H7 (cell line): ENCODE results near the gene ANKRA2. TPM values are rescaled to one million over a fixed set of nuclear protein-coding genes. Genes with fewer than 3 reads are reported as not detected.

Source experiments
- total RNA-seq: library from RNA; depleted of rRNA; stranded (reverse); fragments of >200 nt; shearing (Covaris generic); gene quantifications from 2 replicates; pipeline ENCODE4 v1.2.3, GENCODE V29; 2014; rRNA removed

ANKRA2 gene
- total RNA-seq, 1 experiment from 2014 or later = 16.2 TPM

Other genes starting within 250 kb of the ANKRA2 start
- gene FOXD1, start 116.9 kb downstream of the ANKRA2 start, total RNA-seq = 2.5 and 2.6 TPM in 2 replicates
- 347 and 420 TPM in 2 replicates for gene BTF3, start 67.2 kb downstream of the ANKRA2 start, total RNA-seq
- 24.6 and 38.7 TPM in 2 replicates for gene UTP15, start 104 bp upstream of the ANKRA2 start, total RNA-seq
- 0.41 and 0.42 TPM in 2 replicates for gene ARHGEF28, start 60.6 kb upstream of the ANKRA2 start, total RNA-seq